HG03025 (cell line): ENCODE data around the gene PDK2.
"Not testable (repeated sequence)": the region's sequence is repeated elsewhere in the genome, so short reads cannot be mapped to it uniquely, and the experiment has no call there.

Source experiments
- ATAC-seq: cut with Tn5 transposase; IDR thresholded peaks from one replicate; pipeline ENCODE4 v1.9.1; 2021; ENCODE audit warnings: mild to moderate bottlenecking, moderate library complexity; ENCODE audit not compliant: unreplicated experiment, low FRiP score

PDK2 gene

DNA sequence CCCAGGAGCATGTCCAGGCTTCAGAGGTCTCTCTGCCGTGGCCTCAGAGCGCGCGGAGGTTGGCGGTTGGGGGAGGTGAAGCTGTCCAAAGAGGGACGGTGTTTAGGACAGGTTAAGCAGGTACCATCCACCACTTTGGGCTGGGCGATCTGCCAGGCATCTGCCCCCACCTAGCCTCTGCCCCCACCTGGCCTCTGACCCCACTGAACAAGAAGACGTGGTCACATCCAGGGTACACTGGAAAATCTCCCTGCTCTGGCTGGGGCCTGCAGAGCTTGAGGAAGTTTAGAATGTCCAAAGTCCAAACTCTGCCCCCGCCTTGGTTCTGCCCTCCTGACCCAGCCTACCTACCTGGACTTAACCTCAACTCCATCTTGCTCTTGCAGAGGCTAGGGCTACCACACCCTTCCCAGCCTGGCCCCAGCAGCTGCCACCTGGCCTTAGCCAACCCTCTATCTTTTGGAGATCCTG lies 37.6 kb upstream of the PDK2 start:
- ATAC-seq = no peak

DNA sequence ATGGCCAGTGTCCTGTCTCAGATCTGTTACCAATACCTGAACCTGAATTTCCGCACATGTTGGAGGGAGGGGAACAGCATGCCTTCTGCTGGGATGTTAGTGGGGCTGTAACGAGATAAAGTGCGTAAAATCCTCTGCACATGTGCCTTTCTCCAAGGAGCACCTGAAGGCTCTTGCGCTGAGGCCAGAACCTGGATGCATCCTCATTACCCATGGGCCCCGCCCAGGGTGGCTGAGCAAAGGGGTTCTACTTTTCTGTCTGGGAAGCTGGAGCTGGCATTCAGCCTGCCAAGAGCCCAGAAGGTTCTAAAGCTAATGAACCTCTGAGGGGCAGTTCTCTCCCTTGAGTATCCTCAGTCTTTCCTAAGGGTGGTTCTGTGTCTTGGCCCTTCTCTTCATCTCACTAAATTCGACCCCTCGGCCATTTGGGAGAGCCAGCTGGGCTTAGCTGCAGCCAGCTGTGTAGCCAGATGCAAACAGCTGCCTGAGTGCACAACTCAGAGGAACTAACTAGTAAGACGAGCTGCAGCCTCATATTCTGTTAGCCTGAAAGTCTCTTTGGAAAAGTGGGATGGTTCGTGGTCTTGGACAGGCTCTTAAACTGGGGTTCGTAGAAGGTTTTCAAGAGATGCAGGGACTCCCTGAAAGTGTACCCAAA lies 36.7 kb upstream of the PDK2 start:
- no peak for ATAC-seq

DNA sequence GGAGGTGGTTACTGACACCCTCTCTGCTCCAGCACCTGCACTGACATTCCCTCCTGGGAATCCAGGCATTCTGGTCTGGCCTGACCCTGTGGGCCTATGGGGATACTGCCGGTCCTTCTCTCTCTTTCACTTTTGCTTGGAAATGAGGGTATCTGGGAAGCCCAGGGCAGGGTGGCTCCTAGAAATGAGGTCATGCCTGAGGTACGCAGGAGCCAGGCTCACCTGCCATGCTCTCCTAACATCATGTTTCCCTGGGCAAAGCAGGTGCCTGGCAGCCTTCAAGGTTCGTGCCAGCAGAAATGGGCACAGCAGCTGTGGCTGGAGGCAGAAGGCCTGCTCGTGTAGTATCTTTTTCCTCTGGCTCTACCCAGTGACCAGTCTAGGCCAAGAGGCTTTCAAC lies 35.9 kb upstream of the PDK2 start:
- no peak for ATAC-seq

DNA sequence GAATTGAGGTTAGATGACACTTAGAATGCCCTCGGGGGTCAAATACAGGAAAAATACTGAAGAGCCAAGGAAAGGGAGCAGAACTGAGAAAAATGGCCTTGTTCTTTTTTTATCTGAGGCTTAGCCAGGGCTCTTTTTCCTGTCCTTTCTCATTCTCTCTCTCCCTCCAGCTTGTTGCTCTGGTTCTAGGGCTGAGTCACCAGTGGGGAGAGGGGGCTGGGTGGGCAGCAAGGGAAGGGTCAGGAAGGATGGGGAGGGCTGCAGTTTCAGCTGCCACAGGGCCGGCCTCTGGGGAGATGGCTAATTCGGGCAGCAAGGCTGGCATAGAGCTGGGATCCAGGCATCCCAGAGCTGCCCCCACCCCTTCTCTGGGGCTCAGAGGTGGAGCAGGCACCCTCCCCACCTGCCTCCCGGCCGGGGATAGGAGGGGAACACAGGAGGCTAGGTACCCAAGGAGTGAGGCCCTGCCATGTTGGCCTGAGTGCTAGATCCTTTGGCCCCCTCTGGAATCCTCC lies 35.3 kb upstream of the PDK2 start:
- no peak for ATAC-seq

DNA sequence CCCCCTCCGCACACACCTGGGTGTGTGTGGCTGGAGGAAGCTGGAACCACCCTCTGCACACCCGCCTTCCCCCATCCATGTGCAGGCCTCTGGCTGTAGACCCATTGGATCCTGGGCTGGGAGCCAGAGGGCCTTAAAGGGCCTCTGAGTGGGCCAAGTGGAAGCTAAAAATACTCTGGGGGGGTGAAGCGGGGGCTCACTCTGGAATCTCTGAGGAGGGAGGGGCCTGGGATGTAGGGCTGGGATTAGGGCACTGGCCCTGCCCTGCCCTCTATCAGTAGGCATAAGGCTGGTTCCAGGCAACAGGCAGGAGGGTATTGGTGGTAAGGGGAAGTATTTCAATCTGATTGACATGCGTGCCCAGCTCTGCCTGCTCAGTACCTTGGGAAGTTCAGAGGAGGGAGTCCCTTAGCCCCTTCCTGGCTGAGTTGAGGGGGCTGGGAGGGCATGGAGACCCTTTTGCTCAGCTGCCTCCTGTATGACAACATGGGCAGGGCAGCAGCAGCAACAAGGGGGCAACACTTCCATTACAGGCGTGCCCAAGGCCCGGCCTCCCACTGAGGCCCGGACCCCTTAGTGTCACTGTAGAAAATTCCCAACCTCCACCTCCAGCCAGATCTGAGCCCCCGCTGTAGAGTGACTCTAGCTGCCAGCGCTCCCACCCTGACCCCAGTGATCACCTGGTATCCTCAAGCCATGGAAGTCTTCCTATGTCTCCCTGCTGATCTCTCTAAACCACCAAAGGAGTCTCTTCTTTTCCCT lies 34.0 kb upstream of the PDK2 start:
- no peak for ATAC-seq

DNA sequence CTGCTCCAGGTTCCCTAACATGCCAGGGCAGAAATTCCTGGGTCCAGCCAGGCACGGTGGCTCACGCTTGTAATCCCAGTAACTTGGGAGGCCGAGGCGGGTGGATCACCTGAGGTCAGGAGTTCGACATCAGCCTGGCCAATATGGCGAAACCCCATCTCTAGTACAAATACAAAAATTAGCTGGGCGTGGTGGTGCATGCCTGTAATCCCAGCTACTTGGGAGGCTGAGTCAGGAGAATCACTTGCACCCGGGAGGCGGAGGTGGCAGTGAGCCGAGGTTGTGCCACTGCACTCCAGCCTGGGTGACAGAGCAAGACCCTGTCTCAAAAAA lies 33.5 kb upstream of the PDK2 start:
- ATAC-seq = not testable (repeated sequence)

DNA sequence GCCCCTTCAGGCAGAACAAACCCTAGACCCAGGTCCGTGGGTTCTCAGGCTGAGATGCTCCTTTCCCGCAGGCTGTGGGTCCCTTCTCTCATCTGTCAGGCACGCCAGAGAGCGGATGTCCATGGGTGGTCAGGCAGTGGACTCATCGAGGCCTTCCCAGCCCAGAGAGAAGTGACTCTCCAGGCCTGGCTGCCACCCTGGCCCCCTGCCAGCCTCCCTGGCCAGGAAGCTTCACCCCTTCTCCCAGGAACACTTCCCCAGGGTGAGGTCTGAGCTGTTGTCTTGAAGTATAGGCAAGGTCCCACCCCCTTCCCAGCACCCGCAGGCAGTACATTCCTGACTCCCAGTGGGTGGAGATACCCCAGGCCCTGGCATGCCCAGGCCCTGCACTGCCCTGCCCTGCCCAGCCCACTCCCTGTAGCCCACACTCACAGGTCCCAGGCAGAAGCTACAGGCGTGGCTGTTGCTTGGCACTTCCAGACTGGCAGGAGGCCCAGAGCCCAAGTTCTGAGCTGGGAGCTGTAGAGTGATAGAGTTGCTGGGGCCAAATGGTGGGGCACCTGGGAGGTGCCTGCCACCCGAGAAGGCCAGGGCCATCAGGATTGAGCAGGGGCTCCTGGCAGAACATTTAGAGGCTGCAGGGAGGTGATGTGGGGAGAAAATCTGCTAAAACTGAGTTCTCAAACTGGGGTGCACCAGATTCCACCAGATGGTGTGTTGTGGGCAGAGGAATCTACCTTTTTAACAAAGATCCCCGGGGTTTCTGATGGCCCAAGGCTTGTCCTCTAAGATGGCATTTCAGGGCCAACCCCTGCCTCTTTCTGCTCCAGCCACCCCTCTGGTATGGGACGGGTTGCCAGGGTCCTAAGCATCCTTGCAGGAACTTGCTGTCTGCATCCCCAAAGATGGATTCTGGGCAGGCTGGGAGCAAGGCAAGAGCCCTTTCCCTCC lies 32.6 kb upstream of the PDK2 start:
- ATAC-seq = no peak

DNA sequence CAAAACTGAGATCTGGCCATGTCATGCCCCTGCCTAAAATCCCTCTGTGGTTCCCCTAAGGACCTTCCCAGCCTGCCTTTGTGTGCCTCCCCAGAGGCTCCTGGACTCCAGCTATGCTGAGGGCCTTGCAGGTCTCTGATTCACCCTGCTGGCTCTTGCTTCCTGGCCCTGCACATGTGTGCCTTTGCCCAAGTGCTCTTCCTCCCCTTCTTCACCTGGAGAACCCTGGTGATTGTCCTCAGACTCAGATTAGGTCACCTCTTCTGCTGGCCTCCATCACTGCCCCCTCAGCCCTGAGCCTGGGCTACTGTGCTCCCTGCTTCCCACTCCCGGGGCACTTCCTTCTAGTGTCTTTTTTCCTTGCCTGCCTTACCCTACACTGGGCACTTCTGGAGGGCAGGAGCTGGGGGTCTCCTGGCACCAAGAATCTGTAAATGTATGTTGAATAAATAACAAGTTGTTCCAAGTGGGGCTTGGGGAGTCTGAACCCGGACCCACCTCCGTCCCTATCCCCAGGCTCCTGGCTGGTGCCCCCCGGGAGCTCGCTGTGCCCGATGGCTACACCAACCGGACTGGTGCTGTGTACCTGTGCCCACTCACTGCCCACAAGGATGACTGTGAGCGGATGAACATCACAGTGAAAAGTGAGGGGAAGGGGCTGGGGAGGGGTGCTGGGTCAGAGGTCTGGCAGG lies 31.4 kb upstream of the PDK2 start:
- ATAC-seq = no peak

DNA sequence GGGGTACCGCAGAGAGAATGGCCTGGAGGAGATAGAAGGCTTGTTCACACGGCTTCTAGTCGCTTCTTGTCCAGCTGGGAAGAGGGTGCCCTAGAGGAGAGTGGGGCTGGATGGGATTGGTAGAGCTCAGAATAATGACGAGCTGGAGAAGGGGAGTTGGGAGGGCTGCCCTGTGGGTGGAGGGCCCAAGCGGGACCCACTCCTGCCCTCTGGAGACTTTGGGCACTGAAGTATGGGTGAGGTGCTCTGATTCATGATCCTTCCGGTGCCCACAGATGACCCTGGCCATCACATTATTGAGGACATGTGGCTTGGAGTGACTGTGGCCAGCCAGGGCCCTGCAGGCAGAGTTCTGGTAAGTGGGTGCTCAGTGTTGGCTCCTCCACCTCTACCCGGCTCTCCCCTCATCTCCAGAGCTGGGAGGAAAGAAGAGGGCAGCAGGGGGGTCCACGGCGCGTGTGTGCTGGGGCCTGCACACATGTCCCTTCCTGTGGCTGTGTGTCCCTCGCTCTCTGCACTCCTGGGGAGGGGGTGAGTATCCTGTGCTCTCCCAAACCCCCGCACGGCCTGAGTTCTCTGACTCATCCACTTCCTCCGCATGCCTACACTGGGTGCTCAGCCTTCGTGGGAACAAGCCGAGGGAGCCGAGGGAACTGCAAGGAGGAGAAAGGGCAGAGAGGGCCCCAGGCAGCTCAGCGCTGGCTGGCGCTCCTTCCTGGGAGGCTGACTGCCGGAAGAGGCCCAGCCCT lies 30.7 kb upstream of the PDK2 start:
- no peak for ATAC-seq

DNA sequence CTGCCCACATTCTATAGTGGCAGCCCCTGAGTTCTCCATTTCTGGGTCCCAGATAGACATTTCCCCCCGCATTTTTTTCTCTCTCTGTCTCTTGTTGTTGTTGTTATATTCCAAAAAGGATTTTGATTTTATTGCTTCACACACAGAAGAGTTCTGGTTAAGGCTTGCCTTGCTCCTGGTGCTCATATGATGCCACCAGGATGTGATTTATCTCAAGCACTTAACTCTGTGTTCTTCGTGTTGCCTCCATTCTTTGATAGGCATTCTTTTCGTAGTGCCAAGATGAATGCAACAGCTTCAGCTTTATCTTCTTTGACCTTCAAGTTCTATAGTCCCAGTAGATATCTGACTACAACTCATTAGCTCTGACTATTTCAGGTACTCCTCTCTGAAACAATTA lies 30.1 kb upstream of the PDK2 start:
- ATAC-seq = no peak

DNA sequence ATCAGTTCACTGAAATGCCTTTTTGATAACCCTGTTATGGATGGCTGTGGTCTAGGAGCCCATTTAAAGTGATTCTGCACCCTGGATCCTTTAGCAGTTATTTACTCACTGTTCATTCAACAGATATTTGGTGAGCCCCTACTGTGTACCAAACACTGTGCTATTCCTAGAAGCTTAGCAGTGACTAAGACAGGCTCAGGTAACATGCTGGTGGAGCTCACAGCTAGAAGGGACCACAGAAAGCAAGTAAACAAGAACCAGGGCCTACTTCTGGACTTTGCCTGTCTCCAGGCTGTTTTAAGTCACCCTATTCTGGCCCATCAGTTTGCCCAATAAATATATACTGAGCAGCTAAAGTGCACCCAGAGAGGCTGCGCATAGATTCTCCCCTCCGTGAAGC lies 28.2 kb upstream of the PDK2 start:
- ATAC-seq = no peak

DNA sequence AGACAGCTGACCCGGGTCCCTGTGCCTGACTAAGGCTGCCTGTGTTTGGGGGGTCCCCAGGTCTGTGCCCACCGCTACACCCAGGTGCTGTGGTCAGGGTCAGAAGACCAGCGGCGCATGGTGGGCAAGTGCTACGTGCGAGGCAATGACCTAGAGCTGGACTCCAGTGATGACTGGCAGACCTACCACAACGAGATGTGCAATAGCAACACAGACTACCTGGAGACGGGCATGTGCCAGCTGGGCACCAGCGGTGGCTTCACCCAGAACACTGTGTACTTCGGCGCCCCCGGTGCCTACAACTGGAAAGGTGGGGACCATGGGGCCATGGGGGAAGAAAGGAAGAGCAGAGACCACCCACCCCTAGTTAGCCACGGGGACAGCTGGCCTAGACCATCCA lies 27.2 kb upstream of the PDK2 start:
- ATAC-seq = no peak

DNA sequence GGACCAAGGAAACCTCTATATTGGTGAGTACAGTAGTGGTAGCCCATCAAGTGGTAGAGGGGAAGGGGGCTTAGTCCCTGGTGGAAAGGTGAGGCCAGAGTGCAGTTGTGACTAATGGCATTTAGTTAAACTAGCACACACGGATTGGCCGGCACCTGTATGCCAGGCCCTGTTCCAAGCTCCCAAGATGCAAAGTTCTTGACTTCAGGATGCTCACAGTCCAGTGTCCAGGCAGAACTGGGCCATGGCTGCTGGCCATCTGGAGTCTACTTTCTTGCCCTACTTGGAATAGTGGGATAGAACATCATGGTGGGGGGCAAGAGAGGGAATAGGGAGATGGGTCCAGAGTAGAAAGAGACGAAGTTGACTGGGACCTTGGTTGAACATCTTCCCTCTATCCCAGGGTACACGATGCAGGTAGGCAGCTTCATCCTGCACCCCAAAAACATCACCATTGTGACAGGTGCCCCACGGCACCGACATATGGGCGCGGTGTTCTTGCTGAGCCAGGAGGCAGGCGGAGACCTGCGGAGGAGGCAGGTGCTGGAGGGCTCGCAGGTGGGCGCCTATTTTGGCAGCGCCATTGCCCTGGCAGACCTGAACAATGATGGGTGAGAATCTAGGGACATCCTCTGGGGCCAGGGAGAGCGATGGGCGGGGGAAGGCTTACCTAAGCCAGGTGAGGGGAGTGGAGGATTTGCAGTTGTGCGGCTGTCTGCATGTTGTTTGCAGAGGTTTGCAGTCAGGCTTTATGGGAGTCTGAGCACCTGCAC lies 24.1 kb upstream of the PDK2 start:
- no peak for ATAC-seq

DNA sequence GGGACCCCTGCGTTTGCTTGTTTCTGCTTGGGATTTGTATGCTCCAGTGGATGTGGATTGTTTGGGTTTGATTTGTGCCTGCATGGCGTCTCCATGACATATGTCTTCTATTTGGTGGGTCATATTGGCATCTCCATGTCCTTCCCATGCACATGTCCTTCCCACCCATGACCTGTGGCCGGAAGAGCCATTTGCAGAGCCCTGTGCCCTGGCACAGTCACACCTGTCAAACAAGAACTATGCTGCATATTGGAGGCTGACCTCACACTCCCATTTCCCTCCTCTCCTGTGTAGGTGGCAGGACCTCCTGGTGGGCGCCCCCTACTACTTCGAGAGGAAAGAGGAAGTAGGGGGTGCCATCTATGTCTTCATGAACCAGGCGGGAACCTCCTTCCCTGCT lies 23.5 kb upstream of the PDK2 start:
- no peak for ATAC-seq

DNA sequence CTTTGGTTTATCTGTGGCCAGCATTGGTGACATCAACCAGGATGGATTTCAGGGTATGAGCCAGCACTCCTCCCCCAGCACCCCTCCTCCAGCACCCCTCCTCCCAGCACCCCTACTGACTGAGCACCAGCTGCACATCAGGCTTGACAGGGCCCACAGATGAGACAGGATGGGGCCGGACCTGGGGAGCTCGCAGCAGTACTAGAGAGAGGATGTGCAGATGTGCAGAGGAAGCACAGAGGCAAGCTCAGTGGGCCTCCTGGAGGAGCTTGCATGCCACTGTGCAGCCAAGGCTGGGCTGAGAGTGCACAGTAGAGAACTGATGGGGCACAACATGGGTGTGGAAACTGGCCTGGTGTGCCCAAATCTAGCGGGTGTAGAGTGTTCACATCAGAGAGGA lies 23.0 kb upstream of the PDK2 start:
- no peak for ATAC-seq

DNA sequence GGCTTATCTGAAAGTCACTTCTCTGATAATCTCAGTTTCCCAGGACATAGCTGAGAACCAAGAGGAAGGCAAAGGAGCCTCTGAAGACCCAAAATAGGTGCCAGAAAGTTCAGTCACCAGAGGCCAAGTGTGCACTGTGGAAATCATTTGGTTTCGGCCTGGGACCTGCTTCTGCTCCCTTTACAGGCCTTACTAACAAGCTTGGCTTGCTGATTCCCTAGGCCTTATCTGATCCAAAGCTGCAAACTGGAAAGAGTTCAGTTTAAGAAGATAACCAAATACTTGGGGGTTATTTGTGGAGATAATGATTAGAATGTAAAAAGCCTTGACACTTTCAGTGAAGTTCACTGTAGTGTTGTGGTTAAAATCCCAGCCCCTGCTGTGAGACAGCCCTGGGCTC lies 22.2 kb upstream of the PDK2 start:
- ATAC-seq = no peak

DNA sequence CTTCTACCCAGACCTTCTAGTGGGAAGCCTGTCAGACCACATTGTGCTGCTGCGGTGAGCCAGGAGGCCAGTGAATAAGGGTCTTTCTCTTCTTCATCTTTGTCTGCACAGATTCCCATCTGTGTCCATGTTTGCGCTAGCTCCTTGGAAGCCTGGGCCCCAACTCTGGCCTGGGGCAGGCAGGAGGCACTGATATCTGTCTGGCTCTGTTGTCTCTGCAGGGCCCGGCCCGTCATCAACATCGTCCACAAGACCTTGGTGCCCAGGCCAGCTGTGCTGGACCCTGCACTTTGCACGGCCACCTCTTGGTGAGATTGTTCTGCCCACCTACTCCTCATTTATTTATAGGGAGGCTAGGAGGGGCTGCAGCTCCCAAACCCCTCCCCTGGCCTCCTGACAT lies 20.9 kb upstream of the PDK2 start:
- ATAC-seq = no peak

DNA sequence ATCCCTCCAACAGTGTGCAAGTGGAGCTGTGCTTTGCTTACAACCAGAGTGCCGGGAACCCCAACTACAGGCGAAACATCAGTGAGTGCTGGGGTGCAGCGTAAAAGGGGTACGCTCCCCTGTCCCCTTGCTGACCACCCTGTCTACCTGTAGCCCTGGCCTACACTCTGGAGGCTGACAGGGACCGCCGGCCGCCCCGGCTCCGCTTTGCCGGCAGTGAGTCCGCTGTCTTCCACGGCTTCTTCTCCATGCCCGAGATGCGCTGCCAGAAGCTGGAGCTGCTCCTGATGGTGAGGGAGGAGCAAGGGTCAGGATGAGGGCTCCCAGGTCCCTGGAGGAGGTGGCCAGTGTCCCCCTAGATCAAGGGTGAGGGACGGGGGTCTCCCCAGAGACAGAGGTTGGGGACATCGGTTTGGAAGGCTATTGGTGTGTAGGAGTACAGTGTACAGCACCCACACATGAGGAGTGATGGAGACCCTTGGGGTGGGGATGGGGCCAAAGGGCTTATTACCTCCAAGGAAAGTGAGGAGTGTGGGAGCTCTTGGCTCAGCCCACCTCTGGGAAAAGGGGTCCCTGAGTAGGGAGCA lies 19.6 kb upstream of the PDK2 start:
- ATAC-seq = no peak

DNA sequence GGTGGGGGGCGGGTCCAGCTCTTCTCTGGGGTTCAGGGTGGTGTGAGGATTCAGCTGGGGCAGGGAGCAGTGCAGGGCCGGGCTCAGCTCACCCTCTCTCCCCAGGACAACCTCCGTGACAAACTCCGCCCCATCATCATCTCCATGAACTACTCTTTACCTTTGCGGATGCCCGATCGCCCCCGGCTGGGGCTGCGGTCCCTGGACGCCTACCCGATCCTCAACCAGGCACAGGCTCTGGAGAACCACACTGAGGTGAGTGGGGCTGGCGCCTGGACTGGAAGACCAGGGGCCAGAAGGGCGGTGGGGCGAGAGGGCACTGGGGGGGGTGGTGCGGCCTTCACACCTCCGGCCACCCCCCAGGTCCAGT lies 18.9 kb upstream of the PDK2 start:
- no peak for ATAC-seq
